LNCAP (cell line): ENCODE results near the gene PTPRN2.

Source experiments
- CTCF ChIP-seq: fragments of 450-650 bp; IDR thresholded peaks from 2 replicates; pipeline ENCODE4 v1.5.1; 2017; ENCODE audit warnings: mild to moderate bottlenecking

Gene PTPRN2

GRCh38 chr7:158377800-158378623 lies 209.6 kb downstream of the PTPRN2 start:
- no peak for TF ChIP-seq CTCF

- no peak for TF ChIP-seq CTCF
Measured at GRCh38 chr7:158375034-158375433, 212.6 kb downstream of the PTPRN2 start.

- no peak for TF ChIP-seq CTCF
Measured at GRCh38 chr7:158374586-158374985, 213.0 kb downstream of the PTPRN2 start.

- TF ChIP-seq CTCF: no peak
Measured at GRCh38 chr7:158374146-158374545, 213.5 kb downstream of the PTPRN2 start.

GRCh38 chr7:158373476-158374133 lies 214.0 kb downstream of the PTPRN2 start:
- TF ChIP-seq CTCF: no peak

- TF ChIP-seq CTCF: no peak
Measured at GRCh38 chr7:158372400-158373342, 215.0 kb downstream of the PTPRN2 start.

GRCh38 chr7:158371856-158372255 lies 215.8 kb downstream of the PTPRN2 start:
- TF ChIP-seq CTCF: no peak
